Measurements from ENCODE around the gene NOSTRIN. TPM values are rescaled to one million over a fixed set of nuclear protein-coding genes. Genes with fewer than 3 reads are reported as not detected.
A peak's percentile ranks its signal among the peaks of the same experiment; 100 is the strongest.

The NOSTRIN gene
- total RNA-seq, 4 donors from 2014 or later: 12.5 to 22.5 (median 16.1) TPM

GRCh38 chr2:168910330-168910729 is 107.9 kb downstream of the NOSTRIN start:
- peaks cover 0 to under 1% (median 0%) of the 10 kb centered on the region in 3 donors for H3K9me3 ChIP-seq
- H3K4me1 ChIP-seq: peaks cover 0 to 11% (median 4%) of the 10 kb centered on the region in 3 donors
- H3K27me3 ChIP-seq: no peaks in the 10 kb centered on the region
- no peaks in the 10 kb centered on the region for H3K36me3 ChIP-seq
- WGBS, 2 donors (ENCODE audit: low coverage in 1 of 2): 53 to 70% methylated on average over 5 of the region's 5 CpGs
- ATAC-seq: no peak
- TF ChIP-seq, protein P1, sequence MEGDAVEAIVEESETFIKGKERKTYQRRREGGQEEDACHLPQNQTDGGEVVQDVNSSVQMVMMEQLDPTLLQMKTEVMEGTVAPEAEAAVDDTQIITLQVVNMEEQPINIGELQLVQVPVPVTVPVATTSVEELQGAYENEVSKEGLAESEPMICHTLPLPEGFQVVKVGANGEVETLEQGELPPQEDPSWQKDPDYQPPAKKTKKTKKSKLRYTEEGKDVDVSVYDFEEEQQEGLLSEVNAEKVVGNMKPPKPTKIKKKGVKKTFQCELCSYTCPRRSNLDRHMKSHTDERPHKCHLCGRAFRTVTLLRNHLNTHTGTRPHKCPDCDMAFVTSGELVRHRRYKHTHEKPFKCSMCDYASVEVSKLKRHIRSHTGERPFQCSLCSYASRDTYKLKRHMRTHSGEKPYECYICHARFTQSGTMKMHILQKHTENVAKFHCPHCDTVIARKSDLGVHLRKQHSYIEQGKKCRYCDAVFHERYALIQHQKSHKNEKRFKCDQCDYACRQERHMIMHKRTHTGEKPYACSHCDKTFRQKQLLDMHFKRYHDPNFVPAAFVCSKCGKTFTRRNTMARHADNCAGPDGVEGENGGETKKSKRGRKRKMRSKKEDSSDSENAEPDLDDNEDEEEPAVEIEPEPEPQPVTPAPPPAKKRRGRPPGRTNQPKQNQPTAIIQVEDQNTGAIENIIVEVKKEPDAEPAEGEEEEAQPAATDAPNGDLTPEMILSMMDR (IDR thresholded peaks at IDR 0.05): no peak
- TF ChIP-seq EP300 (IDR thresholded peaks at IDR 0.05) (no peak), POLR2AphosphoS5 (IDR thresholded peaks at IDR 0.05) (no peak), POLR2A (IDR thresholded peaks at IDR 0.05) (no peak)
- H3K27ac ChIP-seq: no peak overlapping the region
- H3K4me3 ChIP-seq: no peak overlapping the region

GRCh38 chr2:168912466-168912865 is 110.0 kb downstream of the NOSTRIN start:
- H3K36me3 ChIP-seq: no peaks in the 10 kb centered on the region
- TF ChIP-seq POLR2AphosphoS5 (IDR thresholded peaks at IDR 0.05) (no peak), EP300 (IDR thresholded peaks at IDR 0.05) (no peak), POLR2A (IDR thresholded peaks at IDR 0.05) (no peak)
- TF ChIP-seq, protein P1 (IDR thresholded peaks at IDR 0.05): no peak
- H3K4me1 ChIP-seq: peaks cover 0 to 11% (median 4%) of the 10 kb centered on the region in 3 donors
- peak overlapping the region in 1 of 2 donors; percentile 21 for H3K4me3 ChIP-seq
- H3K27ac ChIP-seq: no peak overlapping the region
- peaks cover 0 to 7% (median 0%) of the 10 kb centered on the region in 3 donors for H3K9me3 ChIP-seq
- 35% methylated on average over 5 to 6 of the region's 6 CpGs for WGBS, 2 donors (ENCODE audit: low coverage in 1 of 2)
- no peaks in the 10 kb centered on the region for H3K27me3 ChIP-seq
- ATAC-seq: no peak

- Histone ChIP-seq H3K36me3 (no peaks in the 10 kb centered on the region), H3K4me1 (peaks cover 0 to 11% (median 4%) of the 10 kb centered on the region in 3 donors), H3K9me3 (peaks cover 0 to 7% (median 0%) of the 10 kb centered on the region in 3 donors), H3K4me3 (peak overlapping the region in 1 of 2 donors; percentile 21), H3K27ac (no peak overlapping the region), H3K27me3 (no peaks in the 10 kb centered on the region)
- WGBS, 2 donors (ENCODE audit: low coverage in 1 of 2): 12 to 20% methylated on average over 1 to 11 of the region's 21 CpGs
- peak; percentile 70 for ATAC-seq
- TF ChIP-seq, protein P1 (IDR thresholded peaks at IDR 0.05): no peak
- TF ChIP-seq POLR2A (IDR thresholded peaks at IDR 0.05): no peak
- TF ChIP-seq POLR2AphosphoS5 (IDR thresholded peaks at IDR 0.05): no peak
- no peak for TF ChIP-seq EP300 (IDR thresholded peaks at IDR 0.05)
Observed at GRCh38 chr2:168912901-168913369, 110.5 kb downstream of the NOSTRIN start.

- ATAC-seq: no peak
- H3K4me1 ChIP-seq: peaks cover 0 to 11% (median 4%) of the 10 kb centered on the region in 3 donors
- no peak overlapping the region for H3K27ac ChIP-seq
- WGBS, 2 donors (ENCODE audit: low coverage in 1 of 2): 80 to 100% methylated on average over 1 of the region's 4 CpGs
- H3K4me3 ChIP-seq: no peak overlapping the region
- TF ChIP-seq POLR2AphosphoS5 (IDR thresholded peaks at IDR 0.05) (no peak), POLR2A (IDR thresholded peaks at IDR 0.05) (no peak), EP300 (IDR thresholded peaks at IDR 0.05) (no peak)
- TF ChIP-seq, protein P1 (IDR thresholded peaks at IDR 0.05): no peak
- no peaks in the 10 kb centered on the region for H3K27me3 ChIP-seq
- H3K36me3 ChIP-seq: no peaks in the 10 kb centered on the region
- H3K9me3 ChIP-seq: peaks cover 0 to 7% (median 0%) of the 10 kb centered on the region in 3 donors
Observed at GRCh38 chr2:168913495-168913894, 111.1 kb downstream of the NOSTRIN start.

Other genes with a start within 250 kb of the NOSTRIN start
- gene SPC25, start 87.8 kb downstream of the NOSTRIN start, total RNA-seq: not detected
- under 1 TPM in 1 of 4 donors, not detected in 3; 0.59 TPM for gene G6PC2, start 98.7 kb downstream of the NOSTRIN start, total RNA-seq
- gene ABCB11, start 228.7 kb downstream of the NOSTRIN start, total RNA-seq: under 1 TPM in 1 of 4 donors, not detected in 3; 0.13 TPM

Data from gastroesophageal sphincter (tissue), 4 donors.